Femur (tissue), 1 donor: ENCODE measurements around the gene OOSP4A.
"Not testable (repeated sequence)": the region's sequence is repeated elsewhere in the genome, so short reads cannot be mapped to it uniquely, and the experiment has no call there.

Experiments used
- DNase-seq: peaks from one replicate; pipeline ENCODE4 v3.0.0-alpha.2; 2017

Gene OOSP4A

GRCh38 chr11:59981106-59981770 is 17.4 kb downstream of the OOSP4A start:
- DNase-seq = no peak

GRCh38 chr11:59982037-59982436 is 18.2 kb downstream of the OOSP4A start:
- DNase-seq = not testable (repeated sequence)

DNA sequence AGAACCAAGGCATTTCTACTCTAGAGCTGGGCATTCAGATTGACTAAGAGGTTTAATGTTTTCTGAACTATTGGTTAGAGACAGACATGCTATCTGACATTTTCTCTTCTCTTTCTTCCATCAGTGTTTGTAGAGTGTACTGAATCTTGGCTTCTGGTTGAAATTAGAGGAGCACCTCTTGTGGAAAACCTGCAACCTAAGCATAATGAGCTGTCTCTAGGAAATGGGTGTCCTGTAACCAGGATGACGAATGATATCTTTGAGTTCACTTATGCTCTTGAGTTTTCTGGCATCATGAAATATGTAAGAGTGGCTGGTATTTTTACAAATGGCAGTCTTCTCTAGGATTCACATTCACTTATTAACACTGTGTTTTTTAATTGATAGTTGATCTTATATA is 19.4 kb downstream of the OOSP4A start:
- no peak for DNase-seq

- no peak for DNase-seq
These were observed 20.5 kb downstream of the OOSP4A start for GRCh38 chr11:59984368-59984767.

DNA sequence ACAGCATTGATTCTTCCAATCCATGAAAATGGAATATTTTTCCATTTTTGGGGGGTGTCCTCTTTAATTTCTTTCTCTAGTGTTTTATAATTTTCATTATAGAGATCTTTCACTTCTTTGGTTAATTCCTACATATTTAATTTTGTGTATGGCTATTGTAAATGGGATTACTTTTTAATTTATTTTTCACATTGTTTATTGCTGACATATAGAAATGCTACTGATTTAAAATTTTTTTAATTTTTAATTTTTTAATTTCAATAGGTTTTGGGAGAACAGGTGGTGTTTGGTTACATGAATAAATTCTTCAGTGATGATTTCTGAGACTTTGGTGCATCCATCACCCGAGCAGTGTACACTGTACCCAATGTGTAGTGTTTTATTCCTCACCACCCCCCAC is 26.6 kb downstream of the OOSP4A start:
- no peak for DNase-seq

DNA sequence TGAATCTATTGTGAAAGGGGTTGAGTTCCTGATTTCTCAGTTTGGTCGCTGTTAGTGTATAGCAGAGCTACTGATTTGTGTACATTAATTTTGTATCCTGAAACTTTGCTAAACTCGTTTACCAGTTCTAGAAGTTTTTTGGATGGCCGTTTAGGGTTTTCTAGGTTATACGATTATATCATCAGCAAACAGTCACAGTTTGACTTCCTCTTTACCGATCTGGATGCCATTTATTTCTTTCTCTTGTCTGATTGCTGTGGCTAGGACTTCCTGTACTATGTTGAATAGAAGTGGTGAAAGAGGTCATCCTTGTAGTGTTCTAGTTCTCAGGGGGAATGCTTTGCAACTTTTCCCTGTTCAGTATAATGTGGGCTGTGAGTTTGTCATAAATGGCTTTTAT is 28.6 kb downstream of the OOSP4A start:
- no peak for DNase-seq

DNA sequence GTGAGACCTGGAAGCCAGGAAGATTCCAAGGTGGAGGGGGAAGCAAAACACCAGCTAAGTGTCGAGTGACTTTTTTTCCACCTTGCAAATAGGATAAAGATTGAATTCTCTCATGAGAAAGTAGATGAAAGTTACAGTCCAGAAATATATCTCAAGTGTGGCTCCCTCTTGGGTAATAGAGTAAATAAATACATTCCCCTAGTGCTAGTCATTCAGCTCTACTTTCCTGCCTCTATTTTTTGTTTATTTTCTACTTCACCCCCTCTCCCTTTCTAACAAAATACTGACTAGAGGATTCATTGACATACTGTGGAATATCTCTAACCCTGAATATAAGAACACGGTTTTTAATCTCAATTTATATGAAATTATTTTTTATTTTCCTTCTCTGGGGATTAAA is 34.0 kb downstream of the OOSP4A start:
- DNase-seq = no peak

DNA sequence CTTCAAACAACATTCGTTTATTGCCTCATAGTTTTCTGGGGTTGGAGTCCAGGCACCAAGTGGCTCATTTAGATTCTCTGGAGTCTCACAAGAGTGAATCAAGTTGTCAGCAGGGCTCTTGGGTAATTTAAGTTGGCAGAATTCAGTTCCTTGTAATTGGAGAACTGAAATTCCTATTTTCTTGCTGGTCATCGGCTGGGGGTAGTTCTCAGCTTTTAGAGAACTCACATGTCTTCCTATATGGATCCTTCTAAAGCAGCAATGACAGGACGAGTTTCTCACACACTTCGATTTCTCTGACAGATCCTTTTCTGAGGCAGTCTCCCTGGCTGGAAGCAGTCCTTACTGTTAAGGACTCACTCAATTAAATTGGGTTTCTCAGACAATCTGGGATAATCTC is 35.9 kb downstream of the OOSP4A start:
- no peak for DNase-seq

- no peak for DNase-seq
These were observed 39.9 kb downstream of the OOSP4A start for GRCh38 chr11:60003729-60004128.

GRCh38 chr11:60005360-60005759 is 41.5 kb downstream of the OOSP4A start:
- DNase-seq = no peak

- DNase-seq = no peak
These were observed 53.0 kb downstream of the OOSP4A start, which contains the start of gene OOSP4B for GRCh38 chr11:60016881-60017280. TSS of gene OOSP4B (plus strand) at chr11:60017181.

DNA sequence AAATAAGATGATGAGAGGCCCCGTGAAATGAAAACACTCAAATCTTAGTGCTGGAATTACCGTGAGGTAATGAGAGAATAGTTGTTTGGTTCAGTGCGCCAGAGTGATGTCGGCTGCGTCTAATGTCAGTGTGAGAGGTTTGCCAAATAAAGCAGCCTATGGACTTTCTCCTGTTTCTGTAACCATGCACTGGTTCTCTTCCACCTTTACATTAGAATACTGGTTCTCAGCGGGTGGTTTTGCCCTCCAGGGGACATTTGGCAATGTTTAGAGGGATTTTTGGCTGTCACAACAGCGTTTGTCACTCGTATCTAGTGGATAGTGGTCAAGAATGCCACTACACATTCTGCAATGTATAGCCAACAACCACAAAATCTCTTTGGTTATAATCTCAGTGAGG is 54.2 kb downstream of the OOSP4A start:
- no peak for DNase-seq
